Stomach (tissue), 19 donors: Measurements from ENCODE around the gene HSD17B7. TPM values are rescaled to one million over a fixed set of nuclear protein-coding genes. Genes with fewer than 3 reads are reported as not detected.
"Not testable (repeated sequence)": the region's sequence is repeated elsewhere in the genome, so short reads cannot be mapped to it uniquely, and the experiment has no call there.

ENCODE experiments used
- DNase-seq, 2 donors: peaks; one replicate each; pipeline versions ENCODE4 v3.0.0 to v3.0.0-alpha.2; 2013 to 2019
- H3K27ac ChIP-seq, 5 donors: fragments of 200-600 bp in 4 of 5; sonication (generic) in 4 of 5; one replicate each; pipeline ENCODE4 v1.5.1; 2013 to 2019; ENCODE audit warnings: mild to moderate bottlenecking in 1 of 5, moderate library complexity in 1 of 5
- H3K27me3 ChIP-seq, 3 donors: fragments of 200-600 bp; sonication (generic); one replicate each; pipeline ENCODE4 v1.5.1; 2017 to 2019; ENCODE audit warnings: mixed run types in 1 of 3
- H3K36me3 ChIP-seq, 4 donors: fragments of 200-600 bp; sonication (generic); 1 replicate in 3 of 4; 2 replicates in 1 of 4; pipeline ENCODE4 v1.5.1; 2016 to 2019
- H3K4me1 ChIP-seq, 4 donors: fragments of 200-600 bp; sonication (generic); one replicate each; pipeline ENCODE4 v1.5.1; 2016 to 2019
- H3K4me3 ChIP-seq, 4 donors: fragments of 200-600 bp; sonication (generic) in 3 of 4; one replicate each; pipeline ENCODE4 v1.5.1; 2016 to 2019; ENCODE audit warnings: mild to moderate bottlenecking in 1 of 4
- H3K9me3 ChIP-seq, 4 donors: fragments of 200-600 bp; sonication (generic); one replicate each; pipeline ENCODE4 v1.5.1; 2016 to 2019
- EP300 ChIP-seq: sonication (generic); formaldehyde crosslinking; IDR thresholded peaks from one replicate; pipeline ENCODE4 v1.6.1; 2017; ENCODE audit warnings: antibody characterized with exemption
- POLR2A ChIP-seq, 4 donors: fragments of 450-650 bp; IDR thresholded peaks; one replicate each; pipeline ENCODE4 v1.6.1; 2016; ENCODE audit warnings: antibody characterized with exemption in 4 of 4, control low read depth in 2 of 4, mild to moderate bottlenecking in 1 of 4, moderate library complexity in 1 of 4
- POLR2AphosphoS5 ChIP-seq, 3 donors: sonication (generic); formaldehyde crosslinking; IDR thresholded peaks; one replicate each; pipeline ENCODE4 v1.6.1; 2016; ENCODE audit warnings: antibody characterized with exemption in 3 of 3
- WGBS, 5 donors: extraction: QIAGEN DNeasy Blood & Tissue Kit in 3 of 5; methylation state at CpG; one replicate each; pipeline versions ENCODE4 v1.1.5 to v1.1.7; 2013 to 2018; 5-methylcytosine and 5-hydroxymethylcytosine counted together
- intact Hi-C: fragments of 100-400 bp; cut with DNase I; formaldehyde crosslinking; loops from one replicate; pipeline ENCODE4 v1.15.1; 2023; ENCODE audit warnings: low total_unique reads
- long read RNA-seq, 10 donors: transcript quantifications; one replicate each; lab custom pipeline, GENCODE V29; 2026
- polyA plus RNA-seq, 3 donors: library from polyadenylated mRNA; stranded (reverse); fragments of 200-250 nt; gene quantifications; one replicate each; pipeline ENCODE4 v1.2.3, GENCODE V29; 2013
- total RNA-seq, 5 donors: library from RNA; depleted of rRNA; stranded (reverse); fragments of >200 nt; gene quantifications; one replicate each; pipeline versions ENCODE4 v1.1.0 to v1.2.3, GENCODE V29; 2014 to 2016
- TF ChIP-seq, protein P1 (sequence below), 7 experiments: fragments of 450-650 bp in 4 of 7; fragments of 200-600 bp in 3 of 7; sonication (generic) in 3 of 7; IDR thresholded peaks; one replicate each; pipeline ENCODE4 v1.5.1; 2016 to 2019; ENCODE audit warnings: antibody characterized with exemption in 7 of 7, control low read depth in 2 of 7, mild to moderate bottlenecking in 1 of 7
- donor health status: healthy with polysubstance abuse.
- donor health status: Bipolar disorder and iron deficiency.
- donor health status: healthy.

Gene HSD17B7, protein sequence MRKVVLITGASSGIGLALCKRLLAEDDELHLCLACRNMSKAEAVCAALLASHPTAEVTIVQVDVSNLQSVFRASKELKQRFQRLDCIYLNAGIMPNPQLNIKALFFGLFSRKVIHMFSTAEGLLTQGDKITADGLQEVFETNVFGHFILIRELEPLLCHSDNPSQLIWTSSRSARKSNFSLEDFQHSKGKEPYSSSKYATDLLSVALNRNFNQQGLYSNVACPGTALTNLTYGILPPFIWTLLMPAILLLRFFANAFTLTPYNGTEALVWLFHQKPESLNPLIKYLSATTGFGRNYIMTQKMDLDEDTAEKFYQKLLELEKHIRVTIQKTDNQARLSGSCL
- total RNA-seq: 10 to 100 TPM in 3 of 5 donors, 1 to 10 TPM in 2; 2.3 to 75.9 (median 30.8) TPM
- polyA plus RNA-seq: 10 to 100 TPM in 2 of 3 donors, 1 to 10 TPM in 1; 6.5 to 12.1 (median 11.8) TPM
- long read RNA-seq, donor 1, partial matches to known transcripts: 0 of 2 reads
- long read RNA-seq, donor 1, other reads (novel, unspliced or antisense): 0 of 2 reads
- long read RNA-seq, donor 2, partial matches to known transcripts: 0 of 3 reads
- long read RNA-seq, donor 2, other reads (novel, unspliced or antisense): 0 of 3 reads
- long read RNA-seq, donor 3, partial matches to known transcripts: 0 of 1 reads
- long read RNA-seq, donor 3, other reads (novel, unspliced or antisense): 0 of 1 reads
- long read RNA-seq, donor 4: 0 reads
- long read RNA-seq, donor 5, partial matches to known transcripts: 0 of 2 reads
- long read RNA-seq, donor 5, other reads (novel, unspliced or antisense): 0 of 2 reads
- long read RNA-seq, donor 6: 0 reads
- long read RNA-seq, donor 7, partial matches to known transcripts: 0 of 2 reads
- long read RNA-seq, donor 7, other reads (novel, unspliced or antisense): 0 of 2 reads
- long read RNA-seq, donor 8, partial matches to known transcripts: 0 of 2 reads
- long read RNA-seq, donor 8, other reads (novel, unspliced or antisense): 0 of 2 reads
- long read RNA-seq, donor 9, partial matches to known transcripts: 6 of 6 reads
- long read RNA-seq, donor 9, other reads (novel, unspliced or antisense): 0 of 6 reads
- long read RNA-seq, donor 10, partial matches to known transcripts: 0 of 2 reads
- long read RNA-seq, donor 10, other reads (novel, unspliced or antisense): 0 of 2 reads

GRCh38 chr1:162790303-162790984 lies at the start of gene HSD17B7:
HSD17B7 (plus strand) TSS chr1:162790702; CDS start chr1:162790801, 99 bp downstream.
- peak within 1 kb of the TSS; percentile 40 to 50 (median 46) for H3K4me3 ChIP-seq
- H3K36me3 ChIP-seq: peaks cover 0 to 12% (median 4%) of the 10 kb centered on the region in 4 donors
- intact Hi-C loops, H3K9me3 ChIP-seq, H3K27me3 ChIP-seq: not testable (repeated sequence)
- WGBS, 5 donors: 1 to 5% (median 2%) methylated on average over 8 to 30 of the region's 49 CpGs
- peak in 1 of 3 donors; percentile 52 for TF ChIP-seq POLR2AphosphoS5 (IDR thresholded peaks at IDR 0.05)
- DNase-seq: peak; percentile 80 to 91
- peak within 1 kb of the TSS; percentile 87 to 94 (median 89) for H3K27ac ChIP-seq
- peaks cover 0 to 12% (median 5%) of the 10 kb centered on the region in 4 donors for H3K4me1 ChIP-seq

GRCh38 chr1:162740755-162741154 lies 49.7 kb upstream of the HSD17B7 start:
- 56 to 67% (median 59%) methylated on average over 4 of the region's 4 CpGs for WGBS, 5 donors
- DNase-seq: peak in 1 of 2 donors; percentile 22

DNA sequence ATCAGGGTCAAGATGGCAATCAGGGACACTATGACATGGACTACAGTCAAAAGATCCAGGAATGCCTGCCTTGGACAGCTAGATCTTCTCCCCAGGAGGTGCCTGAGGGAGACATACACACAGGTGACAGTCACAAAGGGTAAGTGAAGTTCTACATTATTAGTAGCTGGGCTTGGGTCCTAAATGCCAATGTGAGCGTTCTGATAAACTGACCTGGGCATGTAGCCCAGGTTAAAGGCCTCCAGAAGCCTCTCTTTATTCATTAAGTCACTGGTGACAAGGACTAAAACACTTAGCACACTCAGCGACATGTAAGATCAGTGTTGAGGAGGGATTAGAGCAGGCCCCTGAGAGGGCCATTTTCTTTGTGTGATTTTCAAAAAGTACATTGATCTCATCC lies 48.9 kb upstream of the HSD17B7 start:
- H3K27me3 ChIP-seq: no peaks in the 10 kb centered on the region
- H3K36me3 ChIP-seq: peaks cover 0 to 4% (median 0%) of the 10 kb centered on the region in 4 donors
- TF ChIP-seq EP300: no peak
- TF ChIP-seq POLR2AphosphoS5 (IDR thresholded peaks at IDR 0.05): no peak
- TF ChIP-seq POLR2A (IDR thresholded peaks at IDR 0.05): no peak
- TF ChIP-seq, protein P1, sequence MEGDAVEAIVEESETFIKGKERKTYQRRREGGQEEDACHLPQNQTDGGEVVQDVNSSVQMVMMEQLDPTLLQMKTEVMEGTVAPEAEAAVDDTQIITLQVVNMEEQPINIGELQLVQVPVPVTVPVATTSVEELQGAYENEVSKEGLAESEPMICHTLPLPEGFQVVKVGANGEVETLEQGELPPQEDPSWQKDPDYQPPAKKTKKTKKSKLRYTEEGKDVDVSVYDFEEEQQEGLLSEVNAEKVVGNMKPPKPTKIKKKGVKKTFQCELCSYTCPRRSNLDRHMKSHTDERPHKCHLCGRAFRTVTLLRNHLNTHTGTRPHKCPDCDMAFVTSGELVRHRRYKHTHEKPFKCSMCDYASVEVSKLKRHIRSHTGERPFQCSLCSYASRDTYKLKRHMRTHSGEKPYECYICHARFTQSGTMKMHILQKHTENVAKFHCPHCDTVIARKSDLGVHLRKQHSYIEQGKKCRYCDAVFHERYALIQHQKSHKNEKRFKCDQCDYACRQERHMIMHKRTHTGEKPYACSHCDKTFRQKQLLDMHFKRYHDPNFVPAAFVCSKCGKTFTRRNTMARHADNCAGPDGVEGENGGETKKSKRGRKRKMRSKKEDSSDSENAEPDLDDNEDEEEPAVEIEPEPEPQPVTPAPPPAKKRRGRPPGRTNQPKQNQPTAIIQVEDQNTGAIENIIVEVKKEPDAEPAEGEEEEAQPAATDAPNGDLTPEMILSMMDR (IDR thresholded peaks at IDR 0.05): no peak
- no peaks in the 10 kb centered on the region for H3K9me3 ChIP-seq
- H3K27ac ChIP-seq: peak overlapping the region in 1 of 5 donors; percentile 22
- no peak for DNase-seq
- peaks cover 0 to under 1% (median 0%) of the 10 kb centered on the region in 4 donors for H3K4me1 ChIP-seq
- intact Hi-C loops: no loop called here
- WGBS, 5 donors: 71 to 86% (median 72%) methylated on average over 2 of the region's 2 CpGs
- no peak overlapping the region for H3K4me3 ChIP-seq

More at GRCh38 chr1:162740755-162741154, 49.7 kb upstream of the HSD17B7 start:
- H3K27ac ChIP-seq: no peak overlapping the region
- H3K4me1 ChIP-seq: peaks cover 0 to 8% (median 2%) of the 10 kb centered on the region in 4 donors
- TF ChIP-seq, protein P1 (IDR thresholded peaks at IDR 0.05): no peak
- TF ChIP-seq EP300 (no peak), POLR2A (IDR thresholded peaks at IDR 0.05) (no peak), POLR2AphosphoS5 (IDR thresholded peaks at IDR 0.05) (no peak)
- H3K27me3 ChIP-seq: no peaks in the 10 kb centered on the region
- H3K9me3 ChIP-seq: no peaks in the 10 kb centered on the region
- H3K36me3 ChIP-seq: peaks cover 0 to 4% (median 0%) of the 10 kb centered on the region in 4 donors
- no peak overlapping the region for H3K4me3 ChIP-seq
- intact Hi-C loops: no loop called here

- 87 to 95% (median 93%) methylated on average over 13 to 14 of the region's 14 CpGs for WGBS, 5 donors
- intact Hi-C loops, H3K9me3 ChIP-seq, H3K27ac ChIP-seq, H3K36me3 ChIP-seq, H3K4me1 ChIP-seq, H3K4me3 ChIP-seq, DNase-seq, H3K27me3 ChIP-seq: not testable (repeated sequence)
These were observed 44.1 kb upstream of the HSD17B7 start for GRCh38 chr1:162746264-162746942.
